Activated T-helper 1 cell treated with anti-CD3 and anti-CD28 coated beads, Interleukin-12 subunit alpha, Interleukin-12 subunit beta, Interleukin-2, Interleukin-4 antibody, amounts not matched to agents 30 ng/mL and 10 ng/mL and 1 ng/mL, durations not matched to agents 14 hours and 24 hours and 36 hours (primary cell): ENCODE measurements around the gene TNFRSF6B. TPM values are rescaled to one million over a fixed set of nuclear protein-coding genes. Genes with fewer than 3 reads are reported as not detected.
A peak's percentile ranks its signal among the peaks of the same experiment; 100 is the strongest.

ENCODE experiments used
- DNase-seq: peaks from one replicate; pipeline ENCODE4 v3.0.0; 2021; ENCODE audit warnings: low spot score
- H3K27ac Mint-ChIP-seq: one replicate; pipeline ENCODE4 v1.8.0; 2021; ENCODE audit warnings: mild to moderate bottlenecking, mixed read lengths
- H3K27me3 Mint-ChIP-seq: one replicate; pipeline ENCODE4 v1.8.0; 2022; ENCODE audit warnings: mild to moderate bottlenecking, moderate library complexity, mixed read lengths; ENCODE audit not compliant: insufficient read depth
- H3K36me3 Mint-ChIP-seq: one replicate; pipeline ENCODE4 v1.8.0; 2021; ENCODE audit warnings: low read depth, mixed read lengths
- H3K4me1 Mint-ChIP-seq: one replicate; pipeline ENCODE4 v1.8.0; 2021; ENCODE audit warnings: low read depth, mixed read lengths
- H3K4me3 Mint-ChIP-seq: one replicate; pipeline ENCODE4 v1.8.0; 2021; ENCODE audit warnings: mild to moderate bottlenecking, moderate library complexity, mixed read lengths
- H3K9me3 Mint-ChIP-seq: one replicate; pipeline ENCODE4 v1.8.0; 2021; ENCODE audit warnings: mixed read lengths
- intact Hi-C: fragments of 100-400 bp; cut with micrococcal nuclease; formaldehyde crosslinking; loops from one replicate; pipeline ENCODE4 v1.15.1; 2024
- total RNA-seq: library from RNA; stranded (reverse); gene quantifications from 2 replicates; pipeline ENCODE4 v1.2.3, GENCODE V29; 2022

TNFRSF6B gene
- total RNA-seq, 1 donor from 2014 or later, result not detected

DNA sequence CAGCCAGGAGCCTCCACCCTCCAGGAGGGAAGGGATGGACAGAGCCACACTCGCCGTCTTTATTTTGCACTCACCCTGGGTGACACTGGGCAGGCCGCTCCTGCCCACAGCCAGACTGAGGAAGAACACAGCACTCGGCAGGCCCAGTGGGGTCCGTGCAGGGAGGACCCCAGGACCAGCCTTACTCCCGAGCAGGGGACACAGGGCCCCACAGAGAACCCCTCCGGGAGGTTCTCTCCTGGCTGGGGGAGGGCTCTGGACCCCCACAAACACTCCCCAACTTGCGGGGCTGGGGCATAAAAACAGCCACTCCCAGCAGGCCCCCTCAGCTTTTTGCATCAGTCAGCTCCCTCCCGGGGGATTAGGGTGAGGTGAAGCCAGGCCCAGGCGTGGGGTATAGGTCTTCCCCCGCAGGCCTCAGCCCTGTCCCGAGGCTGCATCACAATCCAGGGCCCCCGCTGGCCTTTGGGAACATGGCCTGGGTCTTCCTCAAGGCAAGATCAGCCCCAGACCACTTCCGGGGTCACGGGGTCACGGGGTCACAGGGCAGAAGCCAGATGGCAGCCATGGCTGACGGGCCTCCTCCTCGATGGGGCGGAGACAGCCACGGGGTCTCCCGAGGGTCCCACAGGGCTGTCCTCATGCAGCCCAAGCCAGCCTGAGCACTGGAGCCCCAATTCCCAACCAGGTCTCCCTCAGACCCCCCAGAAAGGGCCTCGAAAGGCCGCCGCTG is 3.2 kb downstream of the TNFRSF6B start:
- Mint-ChIP-seq H3K27me3 (no peaks in the 10 kb centered on the region), H3K4me3 (no peak overlapping the region), H3K9me3 (no peaks in the 10 kb centered on the region), H3K4me1 (no peaks in the 10 kb centered on the region), H3K36me3 (peaks cover 2% of the 10 kb centered on the region), H3K27ac (no peak overlapping the region)
- no peak for DNase-seq
- intact Hi-C loops, result no loop called here

GRCh38 chr20:63700199-63701050 is 4.0 kb downstream of the TNFRSF6B start:
- Mint-ChIP-seq H3K36me3 (peaks cover 5% of the 10 kb centered on the region), H3K4me3 (no peak overlapping the region), H3K9me3 (no peaks in the 10 kb centered on the region), H3K27me3 (no peaks in the 10 kb centered on the region), H3K27ac (no peak overlapping the region), H3K4me1 (no peaks in the 10 kb centered on the region)
- intact Hi-C loops, result no loop called here
- DNase-seq, result no peak

GRCh38 chr20:63701051-63701328 is 4.5 kb downstream of the TNFRSF6B start:
- intact Hi-C loops, result no loop called here
- H3K36me3 Mint-ChIP-seq, result peaks cover 6% of the 10 kb centered on the region
- no peak overlapping the region for H3K27ac Mint-ChIP-seq
- no peaks in the 10 kb centered on the region for H3K27me3 Mint-ChIP-seq
- no peak for DNase-seq
- H3K4me3 Mint-ChIP-seq, result no peak overlapping the region
- no peaks in the 10 kb centered on the region for H3K9me3 Mint-ChIP-seq
- H3K4me1 Mint-ChIP-seq, result no peaks in the 10 kb centered on the region

- DNase-seq, result no peak
- Mint-ChIP-seq H3K9me3 (no peaks in the 10 kb centered on the region), H3K4me1 (peaks cover 3% of the 10 kb centered on the region), H3K4me3 (no peak overlapping the region), H3K36me3 (peaks cover 5% of the 10 kb centered on the region), H3K27me3 (no peaks in the 10 kb centered on the region), H3K27ac (no peak overlapping the region)
- intact Hi-C loops, result no loop called here
Observed at GRCh38 chr20:63701329-63702035, 5.0 kb downstream of the TNFRSF6B start.

GRCh38 chr20:63702036-63702665 is 5.7 kb downstream of the TNFRSF6B start:
- no peaks in the 10 kb centered on the region for H3K27me3 Mint-ChIP-seq
- H3K9me3 Mint-ChIP-seq, result no peaks in the 10 kb centered on the region
- H3K27ac Mint-ChIP-seq, result no peak overlapping the region
- H3K4me3 Mint-ChIP-seq, result no peak overlapping the region
- peaks cover 8% of the 10 kb centered on the region for H3K4me1 Mint-ChIP-seq
- H3K36me3 Mint-ChIP-seq, result peaks cover 10% of the 10 kb centered on the region
- DNase-seq, result no peak
- intact Hi-C loops, result no loop called here

GRCh38 chr20:63702751-63703470 is 6.5 kb downstream of the TNFRSF6B start:
- no peak overlapping the region for H3K4me3 Mint-ChIP-seq
- intact Hi-C loops, result no loop called here
- H3K9me3 Mint-ChIP-seq, result no peaks in the 10 kb centered on the region
- H3K4me1 Mint-ChIP-seq, result peaks cover 8% of the 10 kb centered on the region
- H3K27me3 Mint-ChIP-seq, result no peaks in the 10 kb centered on the region
- peaks cover 10% of the 10 kb centered on the region for H3K36me3 Mint-ChIP-seq
- no peak overlapping the region for H3K27ac Mint-ChIP-seq
- no peak for DNase-seq

DNA sequence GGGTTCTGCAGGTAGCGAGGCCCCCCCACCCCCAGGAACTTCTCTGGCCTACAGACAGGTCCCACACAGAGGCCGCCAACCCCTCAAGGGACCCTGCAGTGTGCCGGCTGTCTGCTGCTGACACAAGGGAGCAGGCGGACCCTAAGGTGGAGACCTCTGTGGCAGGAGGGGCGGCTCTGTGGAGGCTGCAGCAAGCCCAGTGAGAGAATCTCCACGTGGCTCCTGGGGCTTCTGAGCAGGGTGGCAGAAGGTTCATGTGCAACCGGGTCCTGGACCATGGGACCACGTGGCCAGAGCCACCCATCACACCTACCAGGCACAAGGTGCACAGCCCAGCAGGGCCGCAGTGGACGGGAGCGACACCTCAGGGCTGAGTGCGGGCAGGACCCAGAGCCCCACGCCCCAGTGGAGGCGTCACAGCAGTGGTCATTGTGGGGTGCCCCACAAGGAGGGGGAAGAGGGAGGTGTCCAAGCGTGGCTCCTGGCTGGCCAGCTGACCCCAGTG is 7.1 kb downstream of the TNFRSF6B start:
- Mint-ChIP-seq H3K4me1 (peaks cover 9% of the 10 kb centered on the region), H3K27me3 (no peaks in the 10 kb centered on the region), H3K27ac (no peak overlapping the region), H3K36me3 (peaks cover 11% of the 10 kb centered on the region), H3K9me3 (no peaks in the 10 kb centered on the region), H3K4me3 (no peak overlapping the region)
- no peak for DNase-seq
- intact Hi-C loops, result no loop called here

DNA sequence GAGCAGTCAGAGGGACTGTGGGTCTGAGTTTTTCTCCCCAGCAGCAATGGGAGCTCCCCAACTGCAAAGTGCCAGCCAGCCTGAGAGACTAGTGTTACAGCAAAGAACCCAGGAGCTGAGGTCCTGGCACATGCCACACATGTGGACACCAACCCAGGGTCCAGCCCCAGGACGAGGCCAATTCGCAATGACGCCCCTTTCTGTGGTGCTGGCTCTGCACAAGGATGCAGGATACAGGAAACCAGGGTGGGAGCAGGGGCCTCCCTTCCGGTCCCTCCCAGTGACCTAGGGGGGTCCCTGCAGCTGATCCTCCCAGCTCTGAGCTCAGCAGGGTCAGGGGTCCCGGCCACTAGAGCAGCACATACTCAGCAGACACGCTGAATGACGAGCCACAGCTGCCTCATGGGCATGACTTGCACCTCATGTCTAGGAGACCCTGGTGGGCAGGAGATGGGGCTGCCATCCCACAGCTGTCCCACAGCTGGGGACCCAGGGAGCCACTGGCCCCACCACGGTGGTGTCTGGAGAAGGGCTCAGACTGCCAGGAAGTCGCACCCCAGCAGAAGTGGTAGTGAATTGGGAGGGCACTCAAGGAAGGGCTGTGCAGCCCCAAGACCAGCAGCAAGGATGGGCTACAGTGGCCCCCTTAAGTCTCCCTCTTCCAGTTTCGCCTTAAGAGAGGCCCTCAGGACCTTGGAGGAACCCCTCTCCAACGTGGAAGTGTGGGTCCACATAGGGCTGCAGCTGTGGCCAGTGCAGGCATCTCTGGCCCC is 7.7 kb downstream of the TNFRSF6B start:
- Mint-ChIP-seq H3K9me3 (no peaks in the 10 kb centered on the region), H3K36me3 (peaks cover 14% of the 10 kb centered on the region), H3K4me3 (no peak overlapping the region), H3K27ac (no peak overlapping the region), H3K27me3 (no peaks in the 10 kb centered on the region), H3K4me1 (peaks cover 16% of the 10 kb centered on the region)
- DNase-seq, result no peak
- intact Hi-C loops, result no loop called here

DNA sequence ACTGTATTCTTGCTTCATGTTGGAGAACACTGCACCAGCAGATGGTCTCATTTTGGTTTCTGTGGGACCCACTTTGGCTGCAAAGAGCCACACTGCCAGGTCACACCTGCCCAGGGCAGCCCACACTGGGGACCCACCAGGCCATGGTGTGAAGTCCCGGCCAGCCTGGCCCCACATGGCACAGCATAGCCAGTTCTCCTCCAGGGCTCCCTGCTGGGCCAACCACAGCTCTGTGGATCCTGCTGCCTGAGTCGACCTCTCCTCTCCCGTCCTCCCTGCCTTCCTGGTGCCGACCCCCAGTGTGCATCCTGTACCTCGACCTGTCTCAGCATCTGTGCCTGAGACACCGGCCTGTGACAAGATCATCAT is 8.3 kb downstream of the TNFRSF6B start:
- intact Hi-C loops, result no loop called here
- H3K27ac Mint-ChIP-seq, result no peak overlapping the region
- H3K9me3 Mint-ChIP-seq, result no peaks in the 10 kb centered on the region
- DNase-seq, result no peak
- H3K27me3 Mint-ChIP-seq, result no peaks in the 10 kb centered on the region
- peaks cover 14% of the 10 kb centered on the region for H3K36me3 Mint-ChIP-seq
- peaks cover 17% of the 10 kb centered on the region for H3K4me1 Mint-ChIP-seq
- H3K4me3 Mint-ChIP-seq, result peak overlapping the region; percentile 94

DNA sequence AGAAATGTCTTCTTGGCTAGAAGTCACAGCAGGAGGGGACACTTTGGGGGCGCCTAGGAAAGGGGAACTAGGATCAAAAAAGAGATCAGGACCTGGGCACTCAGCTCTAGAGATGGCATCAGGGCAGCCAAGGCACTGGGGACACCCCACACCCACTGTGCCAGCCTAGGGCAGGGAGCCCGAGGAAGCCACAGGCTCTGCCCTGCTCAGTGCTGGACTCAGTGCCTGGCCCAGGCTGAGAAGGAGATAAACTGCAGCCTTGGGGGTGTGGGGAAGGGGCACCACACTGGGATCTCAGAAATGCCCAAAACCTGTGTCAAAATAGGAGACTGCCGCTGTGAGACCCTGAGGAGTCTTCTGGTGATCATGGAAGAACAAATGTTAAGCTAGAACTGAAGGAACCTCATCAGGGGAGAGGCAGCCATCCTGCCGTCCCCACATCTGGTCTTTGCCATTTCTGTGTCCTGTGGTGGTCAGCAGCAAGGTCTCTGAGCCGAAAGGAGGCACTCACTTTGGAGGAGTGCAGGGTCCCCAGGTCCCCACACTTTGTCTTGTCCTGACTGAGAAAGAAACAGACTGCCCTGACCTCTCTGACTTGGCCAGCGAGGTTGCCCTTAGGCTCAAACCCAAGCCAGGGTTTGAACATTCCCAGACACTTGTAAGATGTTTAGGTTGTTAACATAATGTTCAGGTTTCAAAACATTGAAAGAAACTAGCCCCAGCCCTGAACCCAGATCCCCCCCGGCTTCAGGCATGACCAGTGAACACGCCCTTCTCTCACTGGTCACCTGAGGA is 9.0 kb downstream of the TNFRSF6B start:
- intact Hi-C loops, result loop anchor here (2.0 kb wide), 2 partner anchors 25 to 91 kb away; no protein-coding TSS in a partner anchor
- no peak for DNase-seq
- H3K4me1 Mint-ChIP-seq, result peaks cover 19% of the 10 kb centered on the region
- H3K9me3 Mint-ChIP-seq, result no peaks in the 10 kb centered on the region
- no peaks in the 10 kb centered on the region for H3K27me3 Mint-ChIP-seq
- peak overlapping the region; percentile 40 for H3K27ac Mint-ChIP-seq
- peaks cover 17% of the 10 kb centered on the region for H3K36me3 Mint-ChIP-seq
- peak overlapping the region; percentile 94 for H3K4me3 Mint-ChIP-seq

DNA sequence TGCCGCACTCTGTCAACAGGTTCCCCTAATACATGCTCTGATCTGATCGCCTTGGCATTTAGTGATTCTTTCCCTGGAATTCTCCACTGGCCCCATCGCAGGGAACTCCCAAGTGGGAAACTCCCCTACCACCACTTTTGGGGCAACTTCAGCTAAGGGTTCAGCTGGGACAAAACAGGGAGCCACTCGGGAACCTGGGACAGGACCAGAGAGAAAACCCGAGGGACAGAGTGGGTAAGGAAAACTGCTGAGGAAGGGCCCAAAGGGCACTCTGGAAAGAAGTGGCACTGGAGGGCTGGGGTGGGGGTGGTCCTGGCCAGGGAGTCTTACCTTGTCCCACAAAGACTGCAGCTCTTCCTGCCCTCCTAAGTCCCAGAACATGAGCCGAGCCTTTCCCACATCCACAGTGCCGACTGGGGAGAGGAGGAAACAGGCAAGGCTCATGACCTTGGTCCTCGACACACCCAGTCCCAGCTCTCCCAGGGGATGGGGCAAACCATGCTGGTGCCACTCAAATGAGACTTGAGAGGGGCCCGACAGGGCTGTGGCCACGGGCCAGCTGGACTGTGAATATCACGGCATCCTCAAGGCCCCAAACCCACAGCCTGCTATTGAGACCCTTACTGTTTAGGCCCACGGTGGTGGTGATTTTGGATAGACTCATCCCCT is 9.7 kb downstream of the TNFRSF6B start:
- Mint-ChIP-seq H3K27ac (no peak overlapping the region), H3K4me1 (peaks cover 23% of the 10 kb centered on the region), H3K36me3 (peaks cover 24% of the 10 kb centered on the region), H3K4me3 (peak overlapping the region; percentile 94), H3K27me3 (no peaks in the 10 kb centered on the region), H3K9me3 (no peaks in the 10 kb centered on the region)
- no peak for DNase-seq
- intact Hi-C loops, result loop anchor here (2.0 kb wide), 2 partner anchors 25 to 91 kb away; no protein-coding TSS in a partner anchor
